Breast epithelium (tissue), 3 donors: ENCODE results near the gene MFSD6.

Source experiments
- CTCF ChIP-seq, 3 donors: fragments of 450-650 bp; IDR thresholded peaks; one replicate each; pipeline ENCODE4 v1.5.1; 2016 to 2017; ENCODE audit warnings: antibody characterized with exemption in 3 of 3, mild to moderate bottlenecking in 3 of 3, moderate library complexity in 3 of 3
- POLR2A ChIP-seq: fragments of 450-650 bp; IDR thresholded peaks from one replicate; pipeline ENCODE4 v1.6.1; 2016; ENCODE audit warnings: antibody characterized with exemption, mild to moderate bottlenecking, moderate library complexity

GRCh38 chr2:190361572-190361971 lies 46.6 kb upstream of the MFSD6 start:
- TF ChIP-seq POLR2A (no peak), CTCF (IDR thresholded peaks at IDR 0.05) (no peak)
